ENCODE results near the gene CACNG8. TPM values are rescaled to one million over a fixed set of nuclear protein-coding genes. Genes with fewer than 3 reads are reported as not detected.
A peak's percentile ranks its signal among the peaks of the same experiment; 100 is the strongest.

Gene CACNG8
- total RNA-seq, 1 donor from 2014 or later: 3.2 TPM

DNA sequence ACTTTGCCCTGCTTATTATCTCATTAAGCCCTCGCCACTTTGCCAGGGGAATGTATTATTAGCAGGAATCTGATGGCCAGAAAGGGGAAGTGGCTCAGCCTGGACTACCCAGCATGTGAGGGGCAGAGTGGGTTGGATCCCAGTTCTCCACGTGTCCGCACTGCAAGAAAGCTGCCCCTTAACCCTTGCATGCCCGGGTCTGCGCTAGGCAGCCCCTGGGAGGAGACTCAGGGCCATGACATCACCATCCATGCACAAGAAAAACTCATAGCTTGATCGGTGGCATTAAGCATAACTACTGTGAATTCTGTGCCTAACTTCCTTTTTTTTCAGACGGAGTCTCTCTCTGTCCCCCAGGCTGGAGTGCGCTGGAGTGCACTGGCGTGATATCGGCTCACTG is 8.9 kb downstream of the CACNG8 start:
- H3K9me3 Mint-ChIP-seq (ENCODE audit: unreplicated experiment): no peaks in the 10 kb centered on the region
- Histone ChIP-seq H3K9ac (ENCODE audit: low read length) (no peak overlapping the region), H3K4me3 (ENCODE audit: insufficient read depth, low read depth, low read length) (no peak overlapping the region), H3K79me2 (ENCODE audit: insufficient read depth, low read length) (no peaks in the 10 kb centered on the region), H3K9me3 (ENCODE audit: insufficient read depth, low read depth, low read length) (no peaks in the 10 kb centered on the region), H3K4me1 (ENCODE audit: insufficient read depth, low read length) (no peaks in the 10 kb centered on the region), H3K4me2 (ENCODE audit: low read length) (no peak overlapping the region), H2AFZ (ENCODE audit: low read depth, low read length) (no peak overlapping the region), H3K27me3 (ENCODE audit: insufficient read depth, low read length) (no peaks in the 10 kb centered on the region), H3K36me3 (ENCODE audit: insufficient read depth, low read length) (no peaks in the 10 kb centered on the region), H3K27ac (ENCODE audit: low read depth, low read length) (no peak overlapping the region), H4K20me1 (ENCODE audit: insufficient read depth, low read length) (no peaks in the 10 kb centered on the region)
- no peak for DNase-seq (ENCODE audit: low read depth)
- H3K4me1 Mint-ChIP-seq (ENCODE audit: low read depth, unreplicated experiment): no peaks in the 10 kb centered on the region
- H3K27me3 Mint-ChIP-seq (ENCODE audit: low read depth, unreplicated experiment): peaks cover 1% of the 10 kb centered on the region
- H3K27ac Mint-ChIP-seq (ENCODE audit: unreplicated experiment): no peak overlapping the region
- FAIRE-seq: no peak
- peaks cover 3% of the 10 kb centered on the region for H3K36me3 Mint-ChIP-seq (ENCODE audit: low read depth, unreplicated experiment)
- no peak for TF ChIP-seq EZH2 (IDR thresholded peaks at IDR 0.05; ENCODE audit: insufficient read depth, low read length)
- TF ChIP-seq, protein P1, sequence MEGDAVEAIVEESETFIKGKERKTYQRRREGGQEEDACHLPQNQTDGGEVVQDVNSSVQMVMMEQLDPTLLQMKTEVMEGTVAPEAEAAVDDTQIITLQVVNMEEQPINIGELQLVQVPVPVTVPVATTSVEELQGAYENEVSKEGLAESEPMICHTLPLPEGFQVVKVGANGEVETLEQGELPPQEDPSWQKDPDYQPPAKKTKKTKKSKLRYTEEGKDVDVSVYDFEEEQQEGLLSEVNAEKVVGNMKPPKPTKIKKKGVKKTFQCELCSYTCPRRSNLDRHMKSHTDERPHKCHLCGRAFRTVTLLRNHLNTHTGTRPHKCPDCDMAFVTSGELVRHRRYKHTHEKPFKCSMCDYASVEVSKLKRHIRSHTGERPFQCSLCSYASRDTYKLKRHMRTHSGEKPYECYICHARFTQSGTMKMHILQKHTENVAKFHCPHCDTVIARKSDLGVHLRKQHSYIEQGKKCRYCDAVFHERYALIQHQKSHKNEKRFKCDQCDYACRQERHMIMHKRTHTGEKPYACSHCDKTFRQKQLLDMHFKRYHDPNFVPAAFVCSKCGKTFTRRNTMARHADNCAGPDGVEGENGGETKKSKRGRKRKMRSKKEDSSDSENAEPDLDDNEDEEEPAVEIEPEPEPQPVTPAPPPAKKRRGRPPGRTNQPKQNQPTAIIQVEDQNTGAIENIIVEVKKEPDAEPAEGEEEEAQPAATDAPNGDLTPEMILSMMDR (IDR thresholded peaks at IDR 0.05; ENCODE audit: insufficient read depth, low read depth, low read length): no peak
- H3K4me3 Mint-ChIP-seq (ENCODE audit: unreplicated experiment): no peak overlapping the region

DNA sequence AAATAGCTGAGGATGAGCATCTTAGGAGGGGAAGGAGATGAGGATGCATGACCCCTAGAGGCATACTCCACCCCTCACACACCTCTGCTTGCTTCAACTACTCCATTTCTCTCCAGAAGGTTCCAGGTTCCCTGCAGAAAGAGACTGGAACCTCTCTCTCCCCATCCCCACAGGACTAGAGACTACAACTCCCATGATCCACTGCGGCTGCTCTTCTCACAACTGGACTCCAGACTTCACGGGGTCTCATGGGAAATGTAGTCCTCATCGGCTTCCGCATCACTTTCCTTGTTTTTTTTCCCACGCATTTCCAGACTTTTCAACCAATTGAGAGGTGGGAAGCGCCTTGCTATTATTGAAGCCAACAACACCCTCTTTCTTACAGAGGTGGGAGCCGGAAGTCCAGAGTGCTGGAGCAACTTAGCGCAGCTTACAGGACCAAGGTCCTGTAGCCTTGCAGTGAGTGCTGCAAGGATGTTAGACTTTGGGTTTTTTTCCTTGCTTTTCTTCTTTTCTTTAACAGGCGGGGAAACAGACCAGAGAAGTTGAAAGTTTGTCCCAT is 14.8 kb downstream of the CACNG8 start:
- Histone ChIP-seq H3K4me3 (ENCODE audit: insufficient read depth, low read depth, low read length) (peak overlapping the region; percentile 37), H4K20me1 (ENCODE audit: insufficient read depth, low read length) (no peaks in the 10 kb centered on the region), H3K9ac (ENCODE audit: low read length) (no peak overlapping the region), H3K27ac (ENCODE audit: low read depth, low read length) (no peak overlapping the region), H3K27me3 (ENCODE audit: insufficient read depth, low read length) (peaks cover 4% of the 10 kb centered on the region), H3K4me2 (ENCODE audit: low read length) (peak overlapping the region; percentile 76), H3K4me1 (ENCODE audit: insufficient read depth, low read length) (peaks cover 11% of the 10 kb centered on the region), H3K9me3 (ENCODE audit: insufficient read depth, low read depth, low read length) (peaks cover 5% of the 10 kb centered on the region), H2AFZ (ENCODE audit: low read depth, low read length) (peak overlapping the region; percentile 75), H3K79me2 (ENCODE audit: insufficient read depth, low read length) (no peaks in the 10 kb centered on the region), H3K36me3 (ENCODE audit: insufficient read depth, low read length) (no peaks in the 10 kb centered on the region)
- H3K9me3 Mint-ChIP-seq (ENCODE audit: unreplicated experiment): peaks cover 15% of the 10 kb centered on the region
- FAIRE-seq: peak; percentile 80
- H3K36me3 Mint-ChIP-seq (ENCODE audit: low read depth, unreplicated experiment): peaks cover 7% of the 10 kb centered on the region
- DNase-seq (ENCODE audit: low read depth): peak; percentile 79
- peak overlapping the region; percentile 93 for H3K27ac Mint-ChIP-seq (ENCODE audit: unreplicated experiment)
- peak overlapping the region; percentile 87 for H3K4me3 Mint-ChIP-seq (ENCODE audit: unreplicated experiment)
- TF ChIP-seq EZH2 (IDR thresholded peaks at IDR 0.05; ENCODE audit: insufficient read depth, low read length): no peak
- TF ChIP-seq, protein P1 (IDR thresholded peaks at IDR 0.05; ENCODE audit: insufficient read depth, low read depth, low read length): no peak
- peaks cover 6% of the 10 kb centered on the region for H3K4me1 Mint-ChIP-seq (ENCODE audit: low read depth, unreplicated experiment)
- H3K27me3 Mint-ChIP-seq (ENCODE audit: low read depth, unreplicated experiment): peaks cover 20% of the 10 kb centered on the region

GRCh38 chr19:53977991-53978731 is 15.4 kb downstream of the CACNG8 start:
- peak; percentile 74 for TF ChIP-seq EZH2 (IDR thresholded peaks at IDR 0.05; ENCODE audit: insufficient read depth, low read length)
- TF ChIP-seq, protein P1 (IDR thresholded peaks at IDR 0.05; ENCODE audit: insufficient read depth, low read depth, low read length): no peak
- H3K9me3 Mint-ChIP-seq (ENCODE audit: unreplicated experiment): peaks cover 15% of the 10 kb centered on the region
- H3K27ac ChIP-seq (ENCODE audit: low read depth, low read length): no peak overlapping the region
- no peaks in the 10 kb centered on the region for H3K36me3 ChIP-seq (ENCODE audit: insufficient read depth, low read length)
- H3K27me3 Mint-ChIP-seq (ENCODE audit: low read depth, unreplicated experiment): peaks cover 20% of the 10 kb centered on the region
- H3K4me2 ChIP-seq (ENCODE audit: low read length): peak overlapping the region; percentile 76
- peak overlapping the region; percentile 37 for H3K4me3 ChIP-seq (ENCODE audit: insufficient read depth, low read depth, low read length)
- H3K9me3 ChIP-seq (ENCODE audit: insufficient read depth, low read depth, low read length): peaks cover 5% of the 10 kb centered on the region
- H3K27me3 ChIP-seq (ENCODE audit: insufficient read depth, low read length): peaks cover 4% of the 10 kb centered on the region
- no peak overlapping the region for H3K9ac ChIP-seq (ENCODE audit: low read length)
- H3K4me1 Mint-ChIP-seq (ENCODE audit: low read depth, unreplicated experiment): peaks cover 6% of the 10 kb centered on the region
- peak; percentile 83 for DNase-seq (ENCODE audit: low read depth)
- peak overlapping the region; percentile 75 for H2AFZ ChIP-seq (ENCODE audit: low read depth, low read length)
- peak overlapping the region; percentile 87 for H3K4me3 Mint-ChIP-seq (ENCODE audit: unreplicated experiment)
- FAIRE-seq: no peak
- peak overlapping the region; percentile 93 for H3K27ac Mint-ChIP-seq (ENCODE audit: unreplicated experiment)
- peaks cover 11% of the 10 kb centered on the region for H3K4me1 ChIP-seq (ENCODE audit: insufficient read depth, low read length)
- peaks cover 7% of the 10 kb centered on the region for H3K36me3 Mint-ChIP-seq (ENCODE audit: low read depth, unreplicated experiment)
- H4K20me1 ChIP-seq (ENCODE audit: insufficient read depth, low read length): no peaks in the 10 kb centered on the region
- H3K79me2 ChIP-seq (ENCODE audit: insufficient read depth, low read length): no peaks in the 10 kb centered on the region
